Measurements from ENCODE around the gene PTPRN2.

GRCh38 chr7:158098125-158099030 is 489.2 kb downstream of the PTPRN2 start:
- TF ChIP-seq, protein P1, sequence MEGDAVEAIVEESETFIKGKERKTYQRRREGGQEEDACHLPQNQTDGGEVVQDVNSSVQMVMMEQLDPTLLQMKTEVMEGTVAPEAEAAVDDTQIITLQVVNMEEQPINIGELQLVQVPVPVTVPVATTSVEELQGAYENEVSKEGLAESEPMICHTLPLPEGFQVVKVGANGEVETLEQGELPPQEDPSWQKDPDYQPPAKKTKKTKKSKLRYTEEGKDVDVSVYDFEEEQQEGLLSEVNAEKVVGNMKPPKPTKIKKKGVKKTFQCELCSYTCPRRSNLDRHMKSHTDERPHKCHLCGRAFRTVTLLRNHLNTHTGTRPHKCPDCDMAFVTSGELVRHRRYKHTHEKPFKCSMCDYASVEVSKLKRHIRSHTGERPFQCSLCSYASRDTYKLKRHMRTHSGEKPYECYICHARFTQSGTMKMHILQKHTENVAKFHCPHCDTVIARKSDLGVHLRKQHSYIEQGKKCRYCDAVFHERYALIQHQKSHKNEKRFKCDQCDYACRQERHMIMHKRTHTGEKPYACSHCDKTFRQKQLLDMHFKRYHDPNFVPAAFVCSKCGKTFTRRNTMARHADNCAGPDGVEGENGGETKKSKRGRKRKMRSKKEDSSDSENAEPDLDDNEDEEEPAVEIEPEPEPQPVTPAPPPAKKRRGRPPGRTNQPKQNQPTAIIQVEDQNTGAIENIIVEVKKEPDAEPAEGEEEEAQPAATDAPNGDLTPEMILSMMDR (IDR thresholded peaks at IDR 0.05) = no peak
- TF ChIP-seq POLR2A (IDR thresholded peaks at IDR 0.05) = no peak
- TF ChIP-seq POLR2AphosphoS5 (IDR thresholded peaks at IDR 0.05) = no peak
